Heart left ventricle (tissue), 16 donors: ENCODE data around the gene ANKRD24. TPM values are rescaled to one million over a fixed set of nuclear protein-coding genes. Genes with fewer than 3 reads are reported as not detected.

Experiments
- ATAC-seq, 4 donors: fragments of 200-7000 bp; cut with Tn5 transposase; one replicate each; pipeline ENCODE4 v1.9.1; 2020 to 2022; ENCODE audit warnings: moderate library complexity in 4 of 4, mild to moderate bottlenecking in 3 of 4, moderate number of reproducible peaks in 1 of 4
- DNase-seq, 5 donors: peaks; one replicate each; pipeline ENCODE4 v3.0.0-alpha.2; 2020
- H3K27ac ChIP-seq, 12 donors: fragments of 200-600 bp; sonication (generic) in 4 of 12; one replicate each; pipeline versions ENCODE4 v1.5.0 to v1.8.0; 2016 to 2022; ENCODE audit warnings: mild to moderate bottlenecking in 2 of 12
- H3K27me3 ChIP-seq, 9 donors: fragments of 200-600 bp; sonication (generic) in 2 of 9; one replicate each; pipeline versions ENCODE4 v1.5.1 to v1.8.0; 2016 to 2022; ENCODE audit warnings: mild to moderate bottlenecking in 3 of 9
- H3K36me3 ChIP-seq, 9 donors: fragments of 200-600 bp; sonication (generic) in 2 of 9; one replicate each; pipeline versions ENCODE4 v1.5.0 to v1.8.0; 2018 to 2022; ENCODE audit warnings: mild to moderate bottlenecking in 2 of 9
- H3K4me1 ChIP-seq, 12 donors: fragments of 200-600 bp; sonication (generic) in 4 of 12; one replicate each; pipeline versions ENCODE4 v1.5.0 to v1.8.0; 2016 to 2022; ENCODE audit warnings: mild to moderate bottlenecking in 3 of 12
- H3K4me3 ChIP-seq, 12 donors: fragments of 200-600 bp; sonication (generic) in 4 of 12; one replicate each; pipeline versions ENCODE4 v1.5.0 to v1.8.0; 2017 to 2022; ENCODE audit warnings: mild to moderate bottlenecking in 9 of 12, moderate library complexity in 4 of 12
- H3K9me3 ChIP-seq, 12 donors: fragments of 200-600 bp; sonication (generic) in 4 of 12; one replicate each; pipeline versions ENCODE4 v1.5.0 to v1.8.0; 2016 to 2022; ENCODE audit warnings: mild to moderate bottlenecking in 1 of 12
- CTCF ChIP-seq, 12 donors: fragments of 200-600 bp; sonication (generic) in 4 of 12; IDR thresholded peaks; one replicate each; pipeline versions ENCODE4 v1.5.0 to v1.8.0; 2018 to 2022; ENCODE audit warnings: antibody characterized with exemption in 12 of 12, mild to moderate bottlenecking in 5 of 12
- POLR2A ChIP-seq, 2 donors: fragments of 450-650 bp; IDR thresholded peaks; one replicate each; pipeline ENCODE4 v1.6.1; 2017; ENCODE audit warnings: antibody characterized with exemption in 2 of 2, mild to moderate bottlenecking in 2 of 2, moderate library complexity in 2 of 2
- WGBS, 4 donors: extraction: QIAGEN DNeasy Blood & Tissue Kit in 2 of 4; methylation state at CpG; one replicate each; pipeline versions ENCODE4 v1.1.5 to v1.1.7; 2013 to 2018; 5-methylcytosine and 5-hydroxymethylcytosine counted together
- intact Hi-C, 10 donors: fragments of 100-400 bp; cut with DNase I; formaldehyde crosslinking; loops; one replicate each; pipeline versions ENCODE4 v1.11.1 to v1.14.2; 2022
- polyA plus RNA-seq, 2 donors: library from polyadenylated mRNA; stranded (reverse); fragments of 200-250 nt; gene quantifications; one replicate each; pipeline ENCODE4 v1.2.3, GENCODE V29; 2013
- total RNA-seq, 9 donors: library from RNA; depleted of rRNA in 2 of 9; stranded (reverse); fragments of >200 nt in 2 of 9; fragmentation: NEBNext Ultra II Directional in 3 of 9; extraction: Animal tissue kit (Norgen Biotek cat#: 25700) in 3 of 9; gene quantifications; one replicate each; pipeline versions ENCODE4 v1.1.0 to v1.2.4, GENCODE V29; 2016 to 2023
- donor health status: ischemic (EF 13 %, LVEDD 7.1; RV severe dilation, severe dysfunction).
- donor health status: healthy with polysubstance abuse.
- donor health status: DM: no; HTN: yes; CAD: no.
- donor health status: DM: no; HTN: no; CAD: no.
- donor health status: ischemic (EF 25% LVEDD 6.9; RV normal size, moderate dysfunction).
- donor health status: ischemic (EF 25% LVEDD 5.7; RV mildly dilated, moderate dysfunction).
- donor health status: healthy.
- donor health status: DM: yes; HTN: yes; CAD: no.
- donor health status: ischemic (EF 35%, LVEDD 5.7; RV mildly dilated, moderate dysfunction).
- donor health status: nonischemic (EF 11% LVEDD 7.7; RV severe dilation, severe dysfunction).
- donor health status: DM: yes; HTN: yes; CAD: no.
- donor health status: PGD.
- donor health status: ischemic (EF 29% LVEDD 5.4; RV normal size, mild dysfunction).
- donor health status: nonischemic (EF 23%, LVEDD 6.1; RV moderate dilation, normal function).

Gene ANKRD24
- total and polyA plus RNA-seq, 11 donors: 0.12 to 1.4 (median 0.38) TPM; not detected in 3

- intact Hi-C loops: no loop called here
- no peak for ATAC-seq
- Histone ChIP-seq H3K27ac (no peak overlapping the region), H3K9me3 (no peaks in the 10 kb centered on the region), H3K4me3 (no peak overlapping the region), H3K4me1 (no peaks in the 10 kb centered on the region), H3K36me3 (no peaks in the 10 kb centered on the region), H3K27me3 (peaks cover 0 to 43% (median 0%) of the 10 kb centered on the region in 9 donors)
- no peak for TF ChIP-seq POLR2A (IDR thresholded peaks at IDR 0.05)
- no peak for TF ChIP-seq CTCF (IDR thresholded peaks at IDR 0.05)
- WGBS, 4 donors: 81 to 84% (median 81%) methylated on average over 7 of the region's 7 CpGs
- DNase-seq: no peak
These were observed 20.9 kb upstream of the ANKRD24 start for GRCh38 chr19:4161415-4162077.

- intact Hi-C loops: no loop called here
- Histone ChIP-seq H3K27ac (no peak overlapping the region), H3K4me1 (no peaks in the 10 kb centered on the region), H3K27me3 (peaks cover 0 to 47% (median 3%) of the 10 kb centered on the region in 9 donors), H3K36me3 (no peaks in the 10 kb centered on the region), H3K9me3 (no peaks in the 10 kb centered on the region), H3K4me3 (no peak overlapping the region)
- TF ChIP-seq CTCF (IDR thresholded peaks at IDR 0.05): no peak
- TF ChIP-seq POLR2A (IDR thresholded peaks at IDR 0.05): no peak
- WGBS, 4 donors: 50 to 57% (median 56%) methylated on average over 11 of the region's 11 CpGs
- ATAC-seq: no peak
- no peak for DNase-seq
These were observed 18.2 kb upstream of the ANKRD24 start for GRCh38 chr19:4164262-4164661.

- peaks cover 0 to 34% (median 6%) of the 10 kb centered on the region in 9 donors for H3K27me3 ChIP-seq
- TF ChIP-seq CTCF (IDR thresholded peaks at IDR 0.05): no peak
- no peak for TF ChIP-seq POLR2A (IDR thresholded peaks at IDR 0.05)
- H3K4me3 ChIP-seq: no peak overlapping the region
- peaks cover 0 to 24% (median 9%) of the 10 kb centered on the region in 9 donors for H3K36me3 ChIP-seq
- no peak for ATAC-seq
- H3K4me1 ChIP-seq: peaks cover 0 to 6% (median 1%) of the 10 kb centered on the region in 12 donors
- H3K27ac ChIP-seq: no peak overlapping the region
- intact Hi-C loops: no loop called here
- WGBS, 4 donors: 53 to 62% (median 56%) methylated on average over 10 to 22 of the region's 22 CpGs
- no peaks in the 10 kb centered on the region for H3K9me3 ChIP-seq
- DNase-seq: no peak
These were observed 10.8 kb upstream of the ANKRD24 start for GRCh38 chr19:4171676-4172075.

GRCh38 chr19:4172861-4173473, 9.5 kb upstream of the ANKRD24 start:
- Histone ChIP-seq H3K27ac (no peak overlapping the region), H3K27me3 (peaks cover 0 to 22% (median 6%) of the 10 kb centered on the region in 9 donors), H3K4me1 (peaks cover 0 to 6% (median 1%) of the 10 kb centered on the region in 12 donors), H3K9me3 (no peaks in the 10 kb centered on the region), H3K36me3 (peaks cover 0 to 35% (median 14%) of the 10 kb centered on the region in 9 donors), H3K4me3 (no peak overlapping the region)
- TF ChIP-seq POLR2A (IDR thresholded peaks at IDR 0.05) (no peak), CTCF (IDR thresholded peaks at IDR 0.05) (no peak)
- intact Hi-C loops: no loop called here
- 5 to 20% (median 9%) methylated on average over 5 to 45 of the region's 45 CpGs for WGBS, 4 donors
- ATAC-seq (peak; percentile 66 to 83 (median 77)), DNase-seq (peak; percentile 46 to 81 (median 59))
